PC-9 (cell line): ENCODE data around the gene PI4KA. TPM values are rescaled to one million over a fixed set of nuclear protein-coding genes. Genes with fewer than 3 reads are reported as not detected.

ENCODE experiments used
- BruUV-seq: library from RNA; stranded (reverse); fragments of 400-500 nt; replicated peaks from 2 replicates; lab custom pipeline; 2021; lab: Mats Ljungman, UMichigan
- CTCF ChIA-PET: fragments of 300-600 bp; sonication (Branson Sonifier 250); formaldehyde crosslinking; loops from one replicate; lab custom pipeline; 2022; ENCODE audit warnings: antibody characterized with exemption; lab: Charles Lee
- POLR2A ChIA-PET: fragments of 300-600 bp; sonication (Branson Sonifier 250); formaldehyde crosslinking; loops from one replicate; lab custom pipeline; 2022; ENCODE audit warnings: antibody characterized with exemption; ENCODE audit not compliant: unreplicated experiment; lab: Charles Lee
- DNase-seq, 2 experiments: peaks; one replicate each; pipeline versions ENCODE4 v3.0.0 to v3.0.0-alpha.2; 2015 to 2022; ENCODE audit warnings: mixed read lengths in 1 of 2
- H2AFZ ChIP-seq: fragments of 200-600 bp; sonication (generic); 2 replicates; pipeline ENCODE4 v1.8.1; 2017; ENCODE audit warnings: antibody characterized with exemption
- H3F3A ChIP-seq: fragments of 200-600 bp; sonication (generic); 2 replicates; pipeline ENCODE4 v1.8.1; 2017; ENCODE audit warnings: antibody characterized with exemption, mild to moderate bottlenecking, low read depth; ENCODE audit not compliant: insufficient read depth
- H3K27ac ChIP-seq: fragments of 200-600 bp; sonication (generic); 2 replicates; pipeline ENCODE4 v1.6.1; 2016; ENCODE audit warnings: mixed run types
- H3K27me3 ChIP-seq: fragments of 200-600 bp; sonication (generic); 2 replicates; pipeline ENCODE4 v1.6.1; 2016; ENCODE audit warnings: low read depth, mixed run types; ENCODE audit not compliant: insufficient read depth
- H3K36me3 ChIP-seq: fragments of 200-600 bp; sonication (generic); 2 replicates; pipeline ENCODE4 v1.6.1; 2016; ENCODE audit warnings: low read depth, mixed run types
- H3K4me1 ChIP-seq: fragments of 200-600 bp; sonication (generic); replicated peaks from 2 replicates; pipeline ENCODE4 v1.6.1; 2016; ENCODE audit warnings: mixed run types; ENCODE audit not compliant: insufficient read depth
- H3K4me2 ChIP-seq: fragments of 200-600 bp; sonication (generic); 2 replicates; pipeline ENCODE4 v1.6.1; 2017; ENCODE audit warnings: mixed run types
- H3K4me3 ChIP-seq: fragments of 200-600 bp; sonication (generic); 2 replicates; pipeline ENCODE4 v1.6.1; 2016; ENCODE audit warnings: mixed run types
- H3K79me2 ChIP-seq: fragments of 200-600 bp; sonication (generic); 2 replicates; pipeline ENCODE4 v1.6.1; 2017; ENCODE audit warnings: low read depth, mixed run types
- H3K9me2 ChIP-seq: fragments of 200-600 bp; sonication (generic); 2 replicates; pipeline ENCODE4 v1.8.1; 2017; ENCODE audit warnings: mild to moderate bottlenecking; ENCODE audit not compliant: insufficient read depth
- H3K9me3 ChIP-seq: fragments of 200-600 bp; sonication (generic); 2 replicates; pipeline ENCODE4 v1.8.1; 2016; ENCODE audit warnings: low read depth; ENCODE audit not compliant: insufficient read depth
- H4K20me1 ChIP-seq: fragments of 200-600 bp; sonication (generic); 2 replicates; pipeline ENCODE4 v1.8.1; 2017; ENCODE audit not compliant: insufficient read depth
- CTCF ChIP-seq: fragments of 200-600 bp; sonication (generic); conservative IDR thresholded peaks from 2 replicates; pipeline ENCODE4 v1.6.1; 2017; ENCODE audit warnings: mixed run types, antibody characterized with exemption, mild to moderate bottlenecking, moderate library complexity
- EZH2 ChIP-seq: fragments of 200-600 bp; sonication (generic); IDR thresholded peaks from 2 replicates; pipeline ENCODE4 v1.8.0; 2017; ENCODE audit warnings: antibody characterized with exemption, low read depth
- intact Hi-C: fragments of 100-400 bp; cut with micrococcal nuclease; formaldehyde crosslinking; loops from one replicate; pipeline ENCODE4 v1.10.0; 2022; ENCODE audit not compliant: unreplicated experiment
- total RNA-seq: library from RNA; stranded (reverse); gene quantifications from 2 replicates; pipeline ENCODE4 v1.2.3, GENCODE V29; 2021

PI4KA gene
- total RNA-seq, 1 experiment from 2014 or later, result 27.9 TPM

GRCh38 chr22:20810645-20811044, 48.0 kb downstream of the PI4KA start:
- CTCF ChIA-PET, result interaction anchor here (0.6 kb wide), 1 partner anchor 17 kb away, joined by 3 read pairs; no protein-coding TSS in a partner anchor
- intact Hi-C loops, result no loop called here

GRCh38 chr22:20809538-20810185, 48.9 kb downstream of the PI4KA start:
- H3K27ac ChIP-seq, result no peak overlapping the region
- H3K4me1 ChIP-seq, result peaks cover 19% of the 10 kb centered on the region
- no peaks in the 10 kb centered on the region for H3K9me2 ChIP-seq
- POLR2A ChIA-PET, result no interaction called here
- no peaks in the 10 kb centered on the region for H4K20me1 ChIP-seq
- peaks cover 11% of the 10 kb centered on the region; the same call in 1 of the 2 replicates for H3F3A ChIP-seq
- no peak for DNase-seq
- BruUV-seq, result no TSS peak
- TF ChIP-seq EZH2 (no peak), CTCF (no peak)
- no peaks in the 10 kb centered on the region for H3K36me3 ChIP-seq
- no peak overlapping the region for H3K4me2 ChIP-seq
- intact Hi-C loops, result no loop called here
- no peaks in the 10 kb centered on the region for H3K27me3 ChIP-seq
- H3K4me3 ChIP-seq, result no peak overlapping the region
- CTCF ChIA-PET, result no interaction called here
- H3K9me3 ChIP-seq, result no peaks in the 10 kb centered on the region
- H3K79me2 ChIP-seq, result no peaks in the 10 kb centered on the region
- no peak overlapping the region for H2AFZ ChIP-seq

More at GRCh38 chr22:20810645-20811044, 48.0 kb downstream of the PI4KA start:
- no peak for DNase-seq
- Histone ChIP-seq H2AFZ (no peak overlapping the region), H3F3A (peaks cover 11% of the 10 kb centered on the region; the same call in 1 of the 2 replicates), H3K79me2 (no peaks in the 10 kb centered on the region), H3K27ac (no peak overlapping the region), H3K9me2 (no peaks in the 10 kb centered on the region), H4K20me1 (no peaks in the 10 kb centered on the region), H3K4me3 (no peak overlapping the region), H3K27me3 (no peaks in the 10 kb centered on the region), H3K36me3 (no peaks in the 10 kb centered on the region), H3K4me1 (peaks cover 19% of the 10 kb centered on the region), H3K4me2 (no peak overlapping the region), H3K9me3 (no peaks in the 10 kb centered on the region)
- TF ChIP-seq EZH2, result no peak
- TF ChIP-seq CTCF, result no peak
- POLR2A ChIA-PET, result no interaction called here
- BruUV-seq, result no TSS peak

- H3F3A ChIP-seq, result peaks cover 11% of the 10 kb centered on the region; the same call in 1 of the 2 replicates
- no peak for DNase-seq
- no peak overlapping the region for H3K27ac ChIP-seq
- no peak overlapping the region for H3K4me2 ChIP-seq
- no peak overlapping the region for H2AFZ ChIP-seq
- no peaks in the 10 kb centered on the region for H3K36me3 ChIP-seq
- BruUV-seq, result no TSS peak
- H3K27me3 ChIP-seq, result no peaks in the 10 kb centered on the region
- CTCF ChIA-PET, result no interaction called here
- no peak for TF ChIP-seq CTCF
- TF ChIP-seq EZH2, result no peak
- H3K79me2 ChIP-seq, result no peaks in the 10 kb centered on the region
- no peak overlapping the region for H3K4me3 ChIP-seq
- no peaks in the 10 kb centered on the region for H3K9me2 ChIP-seq
- no peaks in the 10 kb centered on the region for H3K9me3 ChIP-seq
- POLR2A ChIA-PET, result no interaction called here
- peaks cover 19% of the 10 kb centered on the region for H3K4me1 ChIP-seq
- H4K20me1 ChIP-seq, result no peaks in the 10 kb centered on the region
- intact Hi-C loops, result no loop called here
These were observed 49.8 kb downstream of the PI4KA start for GRCh38 chr22:20808844-20809243.
